ENCODE measurements around the gene PRKCA.
A peak's percentile ranks its signal among the peaks of the same experiment; 100 is the strongest.
"Not testable (repeated sequence)": the region's sequence is repeated elsewhere in the genome, so short reads cannot be mapped to it uniquely, and the experiment has no call there.

PRKCA gene

GRCh38 chr17:66712453-66712852 is 410.0 kb downstream of the PRKCA start:
- H3K27ac ChIP-seq, result peak overlapping the region; percentile 46
- TF ChIP-seq, protein P1, sequence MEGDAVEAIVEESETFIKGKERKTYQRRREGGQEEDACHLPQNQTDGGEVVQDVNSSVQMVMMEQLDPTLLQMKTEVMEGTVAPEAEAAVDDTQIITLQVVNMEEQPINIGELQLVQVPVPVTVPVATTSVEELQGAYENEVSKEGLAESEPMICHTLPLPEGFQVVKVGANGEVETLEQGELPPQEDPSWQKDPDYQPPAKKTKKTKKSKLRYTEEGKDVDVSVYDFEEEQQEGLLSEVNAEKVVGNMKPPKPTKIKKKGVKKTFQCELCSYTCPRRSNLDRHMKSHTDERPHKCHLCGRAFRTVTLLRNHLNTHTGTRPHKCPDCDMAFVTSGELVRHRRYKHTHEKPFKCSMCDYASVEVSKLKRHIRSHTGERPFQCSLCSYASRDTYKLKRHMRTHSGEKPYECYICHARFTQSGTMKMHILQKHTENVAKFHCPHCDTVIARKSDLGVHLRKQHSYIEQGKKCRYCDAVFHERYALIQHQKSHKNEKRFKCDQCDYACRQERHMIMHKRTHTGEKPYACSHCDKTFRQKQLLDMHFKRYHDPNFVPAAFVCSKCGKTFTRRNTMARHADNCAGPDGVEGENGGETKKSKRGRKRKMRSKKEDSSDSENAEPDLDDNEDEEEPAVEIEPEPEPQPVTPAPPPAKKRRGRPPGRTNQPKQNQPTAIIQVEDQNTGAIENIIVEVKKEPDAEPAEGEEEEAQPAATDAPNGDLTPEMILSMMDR (IDR thresholded peaks at IDR 0.05), result no peak

DNA sequence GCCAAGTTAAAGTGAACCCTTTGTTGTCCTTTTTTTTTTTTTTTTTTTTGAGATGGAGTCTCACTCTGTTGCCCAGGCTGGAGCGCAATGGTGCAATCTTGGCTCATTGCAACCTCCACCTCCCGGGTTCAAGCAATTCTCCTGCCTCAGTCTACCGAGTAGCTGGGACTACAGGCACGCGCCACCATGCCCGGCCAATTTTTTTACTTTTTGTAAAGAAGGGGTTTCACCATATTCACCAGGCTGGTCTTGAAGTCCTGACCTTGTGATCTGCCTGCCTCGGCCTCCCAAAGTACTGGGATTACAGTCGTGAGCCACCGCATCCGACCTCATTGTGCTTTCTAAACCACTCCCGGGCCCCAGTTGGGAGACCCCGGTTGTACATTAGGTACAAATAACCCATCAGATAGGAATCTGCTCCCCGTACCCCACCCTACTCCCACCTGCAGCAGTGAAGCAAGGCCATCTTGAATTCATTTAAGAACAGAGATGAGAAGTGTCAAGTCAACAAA is 410.7 kb downstream of the PRKCA start:
- not testable (repeated sequence) for H3K27ac ChIP-seq

DNA sequence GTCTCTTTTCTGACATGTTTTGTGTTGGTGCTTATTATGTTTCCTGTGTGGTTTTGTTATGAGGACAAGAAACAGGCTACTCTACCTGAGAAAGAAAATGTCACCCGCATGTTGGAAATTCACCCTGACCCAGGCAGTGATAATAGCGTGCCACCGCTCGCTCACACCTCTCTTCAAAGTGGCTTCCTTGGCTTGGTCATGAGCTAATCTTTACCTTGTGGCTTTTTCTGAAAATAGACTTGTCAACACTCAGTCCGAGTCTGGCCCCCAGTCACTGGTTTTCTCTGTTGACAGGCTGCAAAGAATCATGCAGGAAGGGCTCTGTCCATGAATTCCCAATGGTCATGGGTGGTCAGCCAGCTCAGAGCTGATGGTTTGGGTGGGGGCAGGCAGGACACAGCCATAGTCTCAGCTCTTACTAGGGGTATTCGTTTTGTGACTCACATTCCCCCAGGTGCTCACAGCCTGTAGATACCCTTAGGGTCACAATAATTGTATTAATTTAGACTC is 411.2 kb downstream of the PRKCA start:
- H3K27ac ChIP-seq, result no peak overlapping the region
- TF ChIP-seq, protein P1 (IDR thresholded peaks at IDR 0.05), result no peak
- TF ChIP-seq ZFX (IDR thresholded peaks at IDR 0.05; ENCODE audit: borderline replicate concordance), result no peak

- no peak for TF ChIP-seq ZFX (IDR thresholded peaks at IDR 0.05; ENCODE audit: borderline replicate concordance)
- TF ChIP-seq, protein P1 (IDR thresholded peaks at IDR 0.05), result no peak
- no peak overlapping the region for H3K27ac ChIP-seq
These were observed 411.9 kb downstream of the PRKCA start for GRCh38 chr17:66714046-66715023.

GRCh38 chr17:66715076-66715675 is 412.8 kb downstream of the PRKCA start:
- no peak for TF ChIP-seq ZFX (IDR thresholded peaks at IDR 0.05; ENCODE audit: borderline replicate concordance)
- TF ChIP-seq, protein P1 (IDR thresholded peaks at IDR 0.05), result no peak
- no peak overlapping the region for H3K27ac ChIP-seq

- H3K27ac ChIP-seq, result no peak overlapping the region
- TF ChIP-seq, protein P1 (IDR thresholded peaks at IDR 0.05), result peak; percentile 78
- TF ChIP-seq ZFX (IDR thresholded peaks at IDR 0.05; ENCODE audit: borderline replicate concordance), result no peak
These were observed 413.3 kb downstream of the PRKCA start for GRCh38 chr17:66715745-66716156.

GRCh38 chr17:66716236-66717026 is 414.0 kb downstream of the PRKCA start:
- no peak for TF ChIP-seq ZFX (IDR thresholded peaks at IDR 0.05; ENCODE audit: borderline replicate concordance)
- TF ChIP-seq, protein P1 (IDR thresholded peaks at IDR 0.05), result no peak
- no peak overlapping the region for H3K27ac ChIP-seq
